ENCODE measurements around the gene RNF39. TPM values are rescaled to one million over a fixed set of nuclear protein-coding genes. Genes with fewer than 3 reads are reported as not detected.

RNF39 gene
- polyA plus RNA-seq, 1 donor from 2014 or later, result not detected

DNA sequence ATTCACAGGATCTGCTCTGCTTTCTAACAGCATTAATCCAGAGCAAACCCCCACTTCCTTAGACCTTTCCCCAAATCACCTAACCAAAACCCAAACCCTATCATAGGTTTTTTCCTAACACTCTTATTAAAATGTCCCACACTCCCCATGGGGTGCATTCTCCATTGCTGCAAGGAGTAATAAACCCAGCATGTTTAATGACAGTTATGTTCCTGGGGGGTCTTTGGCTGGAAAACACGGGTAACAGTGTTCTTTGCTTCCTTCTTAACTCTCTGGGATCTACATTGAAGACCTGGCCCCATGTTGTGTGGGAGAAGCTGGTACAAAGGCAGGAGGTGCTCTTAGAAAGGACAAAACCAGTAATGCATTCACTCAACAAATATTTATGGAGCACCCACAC is 21.3 kb upstream of the RNF39 start:
- Histone ChIP-seq H3K9me3 (ENCODE audit: low read length) (no peaks in the 10 kb centered on the region), H3K4me3 (ENCODE audit: low read length) (no peak overlapping the region), H3K27me3 (ENCODE audit: insufficient read depth, low read depth, low read length) (peaks cover 52% of the 10 kb centered on the region)

DNA sequence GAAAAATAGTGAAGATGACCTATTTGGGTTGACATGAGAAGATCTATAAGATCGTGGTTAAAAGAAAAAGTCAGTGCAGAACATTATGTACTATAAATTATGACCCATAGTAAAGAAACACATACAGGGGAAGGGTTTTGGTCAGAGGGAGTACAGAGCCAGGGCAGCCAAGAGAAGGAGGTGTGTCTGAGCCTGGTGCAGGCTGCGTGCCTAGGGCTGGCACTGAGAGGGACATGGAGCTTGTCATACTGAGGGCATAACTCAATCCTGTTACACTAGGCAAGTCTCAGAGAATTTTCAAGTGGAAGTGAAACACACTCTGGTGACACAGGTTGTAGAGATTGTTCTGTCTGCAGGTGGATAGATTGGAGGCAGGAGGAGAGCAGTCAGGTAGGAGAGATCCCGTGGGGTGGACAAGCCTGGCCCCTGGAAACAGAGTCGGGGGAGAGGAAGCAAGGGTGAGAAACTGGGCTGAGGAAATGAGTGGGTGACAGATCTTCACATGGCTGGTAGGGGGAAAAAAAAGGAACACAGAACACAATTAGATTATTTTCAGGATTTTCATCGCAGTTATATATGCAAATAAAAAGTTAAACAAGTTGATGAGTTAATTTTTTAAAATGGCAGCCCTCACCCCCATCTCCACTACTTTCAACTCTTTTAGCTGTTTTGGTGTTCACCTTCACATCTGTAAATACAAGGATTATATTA is 18.5 kb upstream of the RNF39 start:
- Histone ChIP-seq H3K9me2 (ENCODE audit: insufficient read depth, low read length) (no peaks in the 10 kb centered on the region), H3K4me3 (ENCODE audit: low read length) (no peak overlapping the region), H3K9ac (ENCODE audit: low read length) (no peak overlapping the region), H3K79me2 (replicated peaks; ENCODE audit: insufficient read depth, low read length) (no peaks in the 10 kb centered on the region), H3K36me3 (ENCODE audit: insufficient read depth, low read length) (no peaks in the 10 kb centered on the region), H3K27me3 (ENCODE audit: insufficient read depth, low read depth, low read length) (peaks cover 32% of the 10 kb centered on the region), H3K27ac (ENCODE audit: low read length) (no peak overlapping the region), H2AFZ (ENCODE audit: low read depth, low read length) (no peak overlapping the region), H3K4me2 (ENCODE audit: low read length) (no peak overlapping the region), H3K9me3 (ENCODE audit: low read length) (no peaks in the 10 kb centered on the region), H4K20me1 (ENCODE audit: insufficient read depth) (no peaks in the 10 kb centered on the region), H3F3A (ENCODE audit: insufficient read depth, low read length, poor library complexity, severe bottlenecking) (no peaks in the 10 kb centered on the region)
- TF ChIP-seq SMC3 (conservative IDR thresholded peaks at IDR 0.05; ENCODE audit: poor library complexity) (no peak), MXI1 (conservative IDR thresholded peaks at IDR 0.05; ENCODE audit: poor library complexity, severe bottlenecking) (no peak), TAF1 (IDR thresholded peaks at IDR 0.05; ENCODE audit: low read depth) (no peak), RAD21 (conservative IDR thresholded peaks at IDR 0.05) (no peak), POLR2AphosphoS5 (IDR thresholded peaks at IDR 0.05) (no peak), EZH2 (IDR thresholded peaks at IDR 0.05; ENCODE audit: borderline replicate concordance, insufficient read depth, low read length, poor library complexity, severe bottlenecking) (no peak), EP300 (conservative IDR thresholded peaks at IDR 0.05; ENCODE audit: poor library complexity, severe bottlenecking) (no peak)
- TF ChIP-seq, protein P1, sequence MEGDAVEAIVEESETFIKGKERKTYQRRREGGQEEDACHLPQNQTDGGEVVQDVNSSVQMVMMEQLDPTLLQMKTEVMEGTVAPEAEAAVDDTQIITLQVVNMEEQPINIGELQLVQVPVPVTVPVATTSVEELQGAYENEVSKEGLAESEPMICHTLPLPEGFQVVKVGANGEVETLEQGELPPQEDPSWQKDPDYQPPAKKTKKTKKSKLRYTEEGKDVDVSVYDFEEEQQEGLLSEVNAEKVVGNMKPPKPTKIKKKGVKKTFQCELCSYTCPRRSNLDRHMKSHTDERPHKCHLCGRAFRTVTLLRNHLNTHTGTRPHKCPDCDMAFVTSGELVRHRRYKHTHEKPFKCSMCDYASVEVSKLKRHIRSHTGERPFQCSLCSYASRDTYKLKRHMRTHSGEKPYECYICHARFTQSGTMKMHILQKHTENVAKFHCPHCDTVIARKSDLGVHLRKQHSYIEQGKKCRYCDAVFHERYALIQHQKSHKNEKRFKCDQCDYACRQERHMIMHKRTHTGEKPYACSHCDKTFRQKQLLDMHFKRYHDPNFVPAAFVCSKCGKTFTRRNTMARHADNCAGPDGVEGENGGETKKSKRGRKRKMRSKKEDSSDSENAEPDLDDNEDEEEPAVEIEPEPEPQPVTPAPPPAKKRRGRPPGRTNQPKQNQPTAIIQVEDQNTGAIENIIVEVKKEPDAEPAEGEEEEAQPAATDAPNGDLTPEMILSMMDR (IDR thresholded peaks at IDR 0.05; ENCODE audit: poor library complexity, severe bottlenecking), result no peak
- TF ChIP-seq, protein P2, sequence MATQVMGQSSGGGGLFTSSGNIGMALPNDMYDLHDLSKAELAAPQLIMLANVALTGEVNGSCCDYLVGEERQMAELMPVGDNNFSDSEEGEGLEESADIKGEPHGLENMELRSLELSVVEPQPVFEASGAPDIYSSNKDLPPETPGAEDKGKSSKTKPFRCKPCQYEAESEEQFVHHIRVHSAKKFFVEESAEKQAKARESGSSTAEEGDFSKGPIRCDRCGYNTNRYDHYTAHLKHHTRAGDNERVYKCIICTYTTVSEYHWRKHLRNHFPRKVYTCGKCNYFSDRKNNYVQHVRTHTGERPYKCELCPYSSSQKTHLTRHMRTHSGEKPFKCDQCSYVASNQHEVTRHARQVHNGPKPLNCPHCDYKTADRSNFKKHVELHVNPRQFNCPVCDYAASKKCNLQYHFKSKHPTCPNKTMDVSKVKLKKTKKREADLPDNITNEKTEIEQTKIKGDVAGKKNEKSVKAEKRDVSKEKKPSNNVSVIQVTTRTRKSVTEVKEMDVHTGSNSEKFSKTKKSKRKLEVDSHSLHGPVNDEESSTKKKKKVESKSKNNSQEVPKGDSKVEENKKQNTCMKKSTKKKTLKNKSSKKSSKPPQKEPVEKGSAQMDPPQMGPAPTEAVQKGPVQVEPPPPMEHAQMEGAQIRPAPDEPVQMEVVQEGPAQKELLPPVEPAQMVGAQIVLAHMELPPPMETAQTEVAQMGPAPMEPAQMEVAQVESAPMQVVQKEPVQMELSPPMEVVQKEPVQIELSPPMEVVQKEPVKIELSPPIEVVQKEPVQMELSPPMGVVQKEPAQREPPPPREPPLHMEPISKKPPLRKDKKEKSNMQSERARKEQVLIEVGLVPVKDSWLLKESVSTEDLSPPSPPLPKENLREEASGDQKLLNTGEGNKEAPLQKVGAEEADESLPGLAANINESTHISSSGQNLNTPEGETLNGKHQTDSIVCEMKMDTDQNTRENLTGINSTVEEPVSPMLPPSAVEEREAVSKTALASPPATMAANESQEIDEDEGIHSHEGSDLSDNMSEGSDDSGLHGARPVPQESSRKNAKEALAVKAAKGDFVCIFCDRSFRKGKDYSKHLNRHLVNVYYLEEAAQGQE (IDR thresholded peaks at IDR 0.05; ENCODE audit: borderline replicate concordance), result no peak

More for the DNA sequence above, 21.3 kb upstream of the RNF39 start:
- Histone ChIP-seq H3K27ac (ENCODE audit: low read length) (no peak overlapping the region), H4K20me1 (ENCODE audit: insufficient read depth) (no peaks in the 10 kb centered on the region), H3K79me2 (replicated peaks; ENCODE audit: insufficient read depth, low read length) (no peaks in the 10 kb centered on the region), H3K4me2 (ENCODE audit: low read length) (no peak overlapping the region), H3K36me3 (ENCODE audit: insufficient read depth, low read length) (no peaks in the 10 kb centered on the region), H3F3A (ENCODE audit: insufficient read depth, low read length, poor library complexity, severe bottlenecking) (no peaks in the 10 kb centered on the region), H2AFZ (ENCODE audit: low read depth, low read length) (no peak overlapping the region), H3K9me2 (ENCODE audit: insufficient read depth, low read length) (no peaks in the 10 kb centered on the region), H3K9ac (ENCODE audit: low read length) (no peak overlapping the region)
- TF ChIP-seq EZH2 (IDR thresholded peaks at IDR 0.05; ENCODE audit: borderline replicate concordance, insufficient read depth, low read length, poor library complexity, severe bottlenecking), result no peak
- TF ChIP-seq POLR2AphosphoS5 (IDR thresholded peaks at IDR 0.05), result no peak
- TF ChIP-seq TAF1 (IDR thresholded peaks at IDR 0.05; ENCODE audit: low read depth), result no peak
- TF ChIP-seq SMC3 (conservative IDR thresholded peaks at IDR 0.05; ENCODE audit: poor library complexity), result no peak
- no peak for TF ChIP-seq EP300 (conservative IDR thresholded peaks at IDR 0.05; ENCODE audit: poor library complexity, severe bottlenecking)
- no peak for TF ChIP-seq MXI1 (conservative IDR thresholded peaks at IDR 0.05; ENCODE audit: poor library complexity, severe bottlenecking)
- TF ChIP-seq, protein P2 (IDR thresholded peaks at IDR 0.05; ENCODE audit: borderline replicate concordance), result no peak
- TF ChIP-seq, protein P1 (IDR thresholded peaks at IDR 0.05; ENCODE audit: poor library complexity, severe bottlenecking), result no peak
